H1 (cell line): ENCODE data around the gene MYORG.

Experiments used
- EP300 ChIP-seq, 2 experiments: IDR thresholded peaks; 1 replicate in 1 of 2; 2 replicates in 1 of 2; pipeline ENCODE4 v1.6.1; 2011 to 2012; ENCODE audit warnings: low read depth in 2 of 2, low read length in 2 of 2, mild to moderate bottlenecking in 2 of 2, borderline replicate concordance in 1 of 2, inconsistent platforms in 1 of 2, moderate library complexity in 1 of 2
- EZH2 ChIP-seq: fragments of 200-600 bp; sonication (generic); IDR thresholded peaks from 2 replicates; pipeline ENCODE4 v1.7.1; 2012; ENCODE audit warnings: low read depth, mild to moderate bottlenecking, moderate library complexity, low read length, inconsistent platforms; ENCODE audit not compliant: severe bottlenecking
- POLR2A ChIP-seq, 2 experiments: IDR thresholded peaks; 1 replicate in 1 of 2; 2 replicates in 1 of 2; pipeline ENCODE4 v1.6.1; 2011; ENCODE audit warnings: low read depth in 2 of 2, low read length in 2 of 2, mild to moderate bottlenecking in 2 of 2; ENCODE audit errors: control extremely low read depth in 1 of 2
- SUZ12 ChIP-seq: fragments of 200-600 bp; sonication (generic); IDR thresholded peaks from 2 replicates; pipeline ENCODE4 v1.6.1; 2012; ENCODE audit warnings: mild to moderate bottlenecking, inconsistent platforms, low read length, moderate library complexity, mixed read lengths
- TF ChIP-seq, protein P1 (sequence below), 3 experiments: IDR thresholded peaks; 1 replicate in 2 of 3; 2 replicates in 1 of 3; pipeline versions ENCODE4 v1.5.1 to v1.6.1; 2011; ENCODE audit warnings: low read length in 3 of 3, mild to moderate bottlenecking in 3 of 3, inconsistent platforms in 2 of 3, low read depth in 1 of 3, moderate library complexity in 1 of 3; ENCODE audit not compliant: insufficient read depth in 1 of 3; ENCODE audit errors: control extremely low read depth in 1 of 3

DNA sequence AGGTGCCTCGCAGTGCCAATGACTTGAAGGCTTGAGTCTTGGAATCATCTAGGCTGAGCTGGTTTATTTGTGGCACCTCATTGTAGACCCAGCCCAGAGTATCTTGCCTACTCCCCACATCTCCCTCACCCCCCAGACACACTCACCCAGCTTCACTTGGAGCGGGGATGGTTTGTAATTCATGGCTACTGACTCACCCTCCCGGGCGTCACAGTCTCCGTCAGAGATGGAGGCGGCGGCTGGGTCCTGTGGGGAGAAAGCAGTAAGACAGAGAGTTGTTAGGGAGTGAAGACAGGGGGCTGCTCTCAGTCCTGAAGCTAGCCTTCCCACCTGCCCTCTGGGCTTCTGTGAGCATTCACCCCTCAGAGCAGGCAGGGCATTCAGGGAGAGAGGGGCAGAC lies 29.0 kb upstream of the MYORG start:
- TF ChIP-seq, protein P1, sequence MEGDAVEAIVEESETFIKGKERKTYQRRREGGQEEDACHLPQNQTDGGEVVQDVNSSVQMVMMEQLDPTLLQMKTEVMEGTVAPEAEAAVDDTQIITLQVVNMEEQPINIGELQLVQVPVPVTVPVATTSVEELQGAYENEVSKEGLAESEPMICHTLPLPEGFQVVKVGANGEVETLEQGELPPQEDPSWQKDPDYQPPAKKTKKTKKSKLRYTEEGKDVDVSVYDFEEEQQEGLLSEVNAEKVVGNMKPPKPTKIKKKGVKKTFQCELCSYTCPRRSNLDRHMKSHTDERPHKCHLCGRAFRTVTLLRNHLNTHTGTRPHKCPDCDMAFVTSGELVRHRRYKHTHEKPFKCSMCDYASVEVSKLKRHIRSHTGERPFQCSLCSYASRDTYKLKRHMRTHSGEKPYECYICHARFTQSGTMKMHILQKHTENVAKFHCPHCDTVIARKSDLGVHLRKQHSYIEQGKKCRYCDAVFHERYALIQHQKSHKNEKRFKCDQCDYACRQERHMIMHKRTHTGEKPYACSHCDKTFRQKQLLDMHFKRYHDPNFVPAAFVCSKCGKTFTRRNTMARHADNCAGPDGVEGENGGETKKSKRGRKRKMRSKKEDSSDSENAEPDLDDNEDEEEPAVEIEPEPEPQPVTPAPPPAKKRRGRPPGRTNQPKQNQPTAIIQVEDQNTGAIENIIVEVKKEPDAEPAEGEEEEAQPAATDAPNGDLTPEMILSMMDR (IDR thresholded peaks at IDR 0.05; ENCODE audit: control extremely low read depth in 1 of 3, insufficient read depth in 1 of 3, low read depth in 1 of 3, low read length in 3 of 3), result no peak
- TF ChIP-seq EP300 (IDR thresholded peaks at IDR 0.05; ENCODE audit: borderline replicate concordance in 1 of 2, low read depth in 2 of 2, low read length in 2 of 2), result no peak
- TF ChIP-seq EZH2, result no peak
- TF ChIP-seq POLR2A (IDR thresholded peaks at IDR 0.05; ENCODE audit: control extremely low read depth in 1 of 2, low read depth in 2 of 2, low read length in 2 of 2), result no peak
- no peak for TF ChIP-seq SUZ12
